H1 (cell line): ENCODE data around the gene PERCC1. TPM values are rescaled to one million over a fixed set of nuclear protein-coding genes. Genes with fewer than 3 reads are reported as not detected.

Experiments
- CTCF ChIA-PET: fragments of 300-600 bp; sonication (Branson Sonifier 250); formaldehyde crosslinking; loops from one replicate; lab custom pipeline; 2021; ENCODE audit not compliant: partially characterized antibody; lab: Charles Lee
- POLR2A ChIA-PET: fragments of 300-600 bp; sonication (Branson Sonifier 250); formaldehyde crosslinking; loops from one replicate; lab custom pipeline; 2021; ENCODE audit warnings: inconsistent platforms; ENCODE audit not compliant: partially characterized antibody; lab: Charles Lee
- DNase-seq, 2 experiments: peaks; one replicate each; pipeline versions ENCODE4 v3.0.0 to v3.0.0-alpha.2; 2010 to 2022; ENCODE audit warnings: low spot score in 2 of 2, low read depth in 1 of 2, mixed read lengths in 1 of 2
- FAIRE-seq: peaks from 2 replicates; lab custom pipeline; 2011; peaks lifted over from hg19 to GRCh38; lab: Jason Lieb, UNC
- H2AFZ ChIP-seq: 2 replicates; pipeline ENCODE4 v1.8.1; 2012; ENCODE audit warnings: low read length, inconsistent platforms
- H2AK5ac ChIP-seq: 2 replicates; pipeline ENCODE4 v1.6.1; 2013; ENCODE audit warnings: low read depth, low read length
- H2BK120ac ChIP-seq: replicated peaks from 2 replicates; pipeline ENCODE3; 2013; ENCODE audit warnings: low read depth, low read length, inconsistent platforms
- H2BK12ac ChIP-seq: 2 replicates; pipeline ENCODE4 v1.6.1; 2013; ENCODE audit warnings: low read depth, low read length
- H2BK15ac ChIP-seq: 2 replicates; pipeline ENCODE4 v1.6.1; 2013; ENCODE audit warnings: low read length
- H2BK20ac ChIP-seq: 2 replicates; pipeline ENCODE4 v1.6.1; 2013; ENCODE audit warnings: low read length
- H2BK5ac ChIP-seq: 2 replicates; pipeline ENCODE4 v1.6.1; 2013; ENCODE audit warnings: low read depth, low read length
- H3K14ac ChIP-seq: 2 replicates; pipeline ENCODE4 v1.6.1; 2013; ENCODE audit warnings: inconsistent platforms; ENCODE audit not compliant: insufficient read length
- H3K18ac ChIP-seq: 2 replicates; pipeline ENCODE4 v1.6.1; 2013; ENCODE audit warnings: low read length; ENCODE audit errors: extremely low read depth
- H3K23ac ChIP-seq: 2 replicates; pipeline ENCODE4 v1.6.1; 2013; ENCODE audit warnings: inconsistent platforms; ENCODE audit not compliant: insufficient read length
- H3K23me2 ChIP-seq: 2 replicates; pipeline ENCODE4 v1.6.1; 2013; ENCODE audit warnings: low read depth, low read length
- H3K27ac ChIP-seq: 2 replicates; pipeline ENCODE4 v1.6.1; 2011; ENCODE audit warnings: low read depth, low read length, inconsistent platforms
- H3K27me3 ChIP-seq, 4 experiments: replicated peaks in 1 of 4; 1 replicate in 1 of 4; 2 replicates in 3 of 4; pipeline versions ENCODE4 v1.6.1 to v1.8.1; 2011 to 2013; ENCODE audit warnings: low read length in 3 of 4, mild to moderate bottlenecking in 3 of 4, inconsistent platforms in 2 of 4, mixed read lengths in 2 of 4, moderate library complexity in 1 of 4; ENCODE audit not compliant: control insufficient read depth in 3 of 4, insufficient read depth in 3 of 4; ENCODE audit errors: extremely low read depth in 1 of 4
- H3K36me3 ChIP-seq, 4 experiments: 2 replicates each; pipeline versions ENCODE4 v1.6.1 to v1.8.1; 2011 to 2013; ENCODE audit warnings: mild to moderate bottlenecking in 4 of 4, low read length in 3 of 4, moderate library complexity in 2 of 4, control low read depth in 1 of 4, inconsistent platforms in 1 of 4; ENCODE audit not compliant: insufficient read depth in 4 of 4, control insufficient read depth in 2 of 4
- H3K4ac ChIP-seq: replicated peaks from 2 replicates; pipeline ENCODE3; 2013; ENCODE audit warnings: low read length, low read depth, mixed read lengths, inconsistent platforms; ENCODE audit not compliant: insufficient read length
- H3K4me1 ChIP-seq, 4 experiments: replicated peaks in 1 of 4; 1 replicate in 1 of 4; 2 replicates in 3 of 4; pipeline versions ENCODE4 v1.6.1 to v1.8.1; 2011 to 2013; ENCODE audit warnings: low read length in 3 of 4, inconsistent platforms in 2 of 4, mixed read lengths in 1 of 4; ENCODE audit not compliant: insufficient read depth in 4 of 4, control insufficient read depth in 3 of 4
- H3K4me2 ChIP-seq, 2 experiments: 2 replicates each; pipeline versions ENCODE4 v1.6.1 to v1.8.1; 2011 to 2013; ENCODE audit warnings: low read depth in 2 of 2, low read length in 2 of 2, control low read depth in 1 of 2, inconsistent platforms in 1 of 2, mild to moderate bottlenecking in 1 of 2; ENCODE audit not compliant: insufficient read depth in 1 of 2
- H3K4me3 ChIP-seq, 4 experiments: fragments of 200-600, 300-600 bp in 1 of 4; sonication (generic), shearing (Covaris generic), sonication (Bioruptor Twin) in 1 of 4; 2 replicates each; pipeline versions ENCODE4 v1.5.1 to v1.8.1; 2011 to 2016; ENCODE audit warnings: low read length in 4 of 4, low read depth in 3 of 4, control low read depth in 2 of 4, inconsistent platforms in 2 of 4, mild to moderate bottlenecking in 2 of 4, mixed read lengths in 1 of 4, moderate library complexity in 1 of 4; ENCODE audit not compliant: insufficient read depth in 2 of 4; ENCODE audit errors: extremely low read depth in 1 of 4
- H3K56ac ChIP-seq: replicated peaks from 2 replicates; pipeline ENCODE3; 2013; ENCODE audit warnings: low read depth, mild to moderate bottlenecking, mixed read lengths, low read length, inconsistent platforms; ENCODE audit not compliant: insufficient read length
- H3K79me1 ChIP-seq: 2 replicates; pipeline ENCODE4 v1.6.1; 2013; ENCODE audit warnings: low read depth, low read length, control low read depth
- H3K79me2 ChIP-seq, 2 experiments: 2 replicates each; pipeline versions ENCODE4 v1.6.1 to v1.8.1; 2012 to 2013; ENCODE audit warnings: low read length in 2 of 2, mild to moderate bottlenecking in 2 of 2, inconsistent platforms in 1 of 2; ENCODE audit not compliant: insufficient read depth in 2 of 2, control insufficient read depth in 1 of 2
- H3K9ac ChIP-seq, 4 experiments: replicated peaks in 1 of 4; 1 replicate in 1 of 4; 2 replicates in 3 of 4; pipeline versions ENCODE4 v1.6.1 to v1.8.1; 2011 to 2013; ENCODE audit warnings: low read depth in 3 of 4, low read length in 3 of 4, control low read depth in 2 of 4, mild to moderate bottlenecking in 2 of 4, moderate library complexity in 2 of 4, inconsistent platforms in 1 of 4; ENCODE audit errors: extremely low read depth in 1 of 4
- H3K9me3 ChIP-seq, 2 experiments: 2 replicates each; pipeline versions ENCODE4 v1.6.1 to v1.8.1; 2012 to 2013; ENCODE audit warnings: mild to moderate bottlenecking in 2 of 2, moderate library complexity in 2 of 2, control low read depth in 1 of 2, inconsistent platforms in 1 of 2, low read depth in 1 of 2, low read length in 1 of 2, mixed read lengths in 1 of 2; ENCODE audit not compliant: insufficient read depth in 2 of 2
- H4K20me1 ChIP-seq, 2 experiments: replicated peaks in 1 of 2; 2 replicates each; pipeline versions ENCODE3 to v1.8.1; 2011 to 2013; ENCODE audit warnings: inconsistent platforms in 2 of 2, low read length in 2 of 2, mild to moderate bottlenecking in 1 of 2; ENCODE audit not compliant: insufficient read depth in 2 of 2, control insufficient read depth in 1 of 2
- H4K5ac ChIP-seq: 2 replicates; pipeline ENCODE4 v1.6.1; 2013; ENCODE audit warnings: low read length, low read depth, mixed read lengths, inconsistent platforms; ENCODE audit not compliant: insufficient read length
- H4K8ac ChIP-seq: 2 replicates; pipeline ENCODE4 v1.8.0; 2013; ENCODE audit warnings: mild to moderate bottlenecking, moderate library complexity, low read length, inconsistent platforms; ENCODE audit not compliant: insufficient read depth; ENCODE audit errors: extremely low read depth
- H4K91ac ChIP-seq: replicated peaks from 2 replicates; pipeline ENCODE3; 2013; ENCODE audit warnings: low read length, mixed read lengths, inconsistent platforms; ENCODE audit not compliant: insufficient read length
- CHD2 ChIP-seq: IDR thresholded peaks from 2 replicates; pipeline ENCODE4 v1.6.1; 2012; ENCODE audit warnings: low read length, improper control_type of control experiment
- EZH2 ChIP-seq: fragments of 200-600 bp; sonication (generic); IDR thresholded peaks from 2 replicates; pipeline ENCODE4 v1.7.1; 2012; ENCODE audit warnings: low read depth, mild to moderate bottlenecking, moderate library complexity, low read length, inconsistent platforms; ENCODE audit not compliant: severe bottlenecking
- JUN ChIP-seq: IDR thresholded peaks from 2 replicates; pipeline ENCODE4 v1.6.1; 2011; ENCODE audit warnings: low read depth, mild to moderate bottlenecking, improper control_type of control experiment, low read length
- JUND ChIP-seq: IDR thresholded peaks from 2 replicates; pipeline ENCODE4 v1.6.1; 2011; ENCODE audit warnings: mild to moderate bottlenecking, improper control_type of control experiment, low read length
- KDM1A ChIP-seq: fragments of 200-600, 300-600 bp; sonication (generic); IDR thresholded peaks from 2 replicates; pipeline ENCODE4 v1.7.1; 2016; ENCODE audit warnings: mild to moderate bottlenecking, low read length, borderline replicate concordance
- MAFK ChIP-seq: IDR thresholded peaks from 2 replicates; pipeline ENCODE4 v1.6.1; 2012; ENCODE audit warnings: low read depth, mild to moderate bottlenecking, improper control_type of control experiment, low read length
- RAD21 ChIP-seq, 2 experiments: IDR thresholded peaks in 1 of 2; conservative IDR thresholded peaks in 1 of 2; 2 replicates each; pipeline ENCODE4 v1.6.1; 2011; ENCODE audit warnings: low read depth in 2 of 2, low read length in 2 of 2, improper control_type of control experiment in 1 of 2, inconsistent platforms in 1 of 2, mild to moderate bottlenecking in 1 of 2, moderate library complexity in 1 of 2
- RFX5 ChIP-seq: IDR thresholded peaks from 2 replicates; pipeline ENCODE4 v1.6.1; 2011; ENCODE audit warnings: low read depth, low read length, improper control_type of control experiment, borderline replicate concordance
- RXRA ChIP-seq: IDR thresholded peaks from 2 replicates; pipeline ENCODE4 v1.6.1; 2011; ENCODE audit warnings: low read depth, mild to moderate bottlenecking, low read length, moderate library complexity; ENCODE audit not compliant: insufficient read depth
- SP2 ChIP-seq: IDR thresholded peaks from 2 replicates; pipeline ENCODE4 v1.6.1; 2012; ENCODE audit warnings: mild to moderate bottlenecking, low read length, inconsistent platforms
- SP4 ChIP-seq: IDR thresholded peaks from 2 replicates; pipeline ENCODE4 v1.6.1; 2012; ENCODE audit warnings: low read length, inconsistent platforms
- SUZ12 ChIP-seq: fragments of 200-600 bp; sonication (generic); IDR thresholded peaks from 2 replicates; pipeline ENCODE4 v1.6.1; 2012; ENCODE audit warnings: mild to moderate bottlenecking, inconsistent platforms, low read length, moderate library complexity, mixed read lengths
- WGBS, 2 experiments: shearing (Covaris generic) in 1 of 2; methylation state at CpG; one replicate each; pipeline versions ENCODE4 v1.1.6 to v1.1.7; 2013 to 2015; ENCODE audit warnings: low lambda C conversion rate in 2 of 2, mixed read lengths in 2 of 2, inconsistent platforms in 1 of 2, low coverage in 1 of 2, missing lambda C conversion rate in 1 of 2; ENCODE audit not compliant: insufficient replicate concordance in 2 of 2, insufficient coverage in 1 of 2, insufficient read length in 1 of 2; ENCODE audit errors: extremely low coverage in 1 of 2, missing lambda C conversion rate in 1 of 2; 5-methylcytosine and 5-hydroxymethylcytosine counted together
- polyA plus RNA-seq, 7 experiments: library from polyadenylated mRNA; depleted of rRNA in 3 of 7; stranded (reverse) in 5 of 7; unstranded in 2 of 7; fragments of >200 nt in 5 of 7; fragments of 200-250 nt in 2 of 7; gene quantifications; 1 replicate in 5 of 7; 2 replicates in 1 of 7; 4 replicates in 1 of 7; pipeline versions ENCODE4 v1.2.1 to v1.2.3, GENCODE V29; 2011 to 2013; ENCODE audit warnings: missing spikeins in 2 of 7, mixed read lengths in 2 of 7
- total RNA-seq: library from RNA; stranded (reverse); fragmentation: NEBNext Ultra II Directional; extraction: Animal tissue kit (Norgen Biotek cat#: 25700); gene quantifications from 2 replicates; pipeline ENCODE4 v1.2.1, GENCODE V29; 2021

PERCC1 gene
- total and polyA plus RNA-seq, 2 of the 8 experiments (the other 6 are each of a cell fraction or from before 2014, with no cell fraction given): not detected

GRCh38 chr16:1460602-1461138 is 29.8 kb downstream of the PERCC1 start:
- no peak overlapping the region for H2BK5ac ChIP-seq
- no peak overlapping the region for H3K56ac ChIP-seq
- no peaks in the 10 kb centered on the region for H3K23me2 ChIP-seq
- H3K9me3 ChIP-seq: no peaks in the 10 kb centered on the region
- H2BK120ac ChIP-seq: no peak overlapping the region
- H3K4me3 ChIP-seq: no peak overlapping the region
- no peak overlapping the region for H3K23ac ChIP-seq
- ChIA-PET CTCF (no interaction called here), POLR2A (interaction anchor here (1.1 to 2.2 kb wide), 3 partner anchors 9 to 67 kb away, joined by 3 to 6 read pairs (median 3); no protein-coding TSS in a partner anchor)
- H3K27ac ChIP-seq: no peak overlapping the region
- WGBS, 2 experiments: 95% methylated on average over 29 of the region's 30 CpGs; no CpG with 5 or more reads in 1 of the 2 experiments
- H3K36me3 ChIP-seq: peaks cover 0 to 30% (median 6%) of the 10 kb centered on the region in 4 experiments; a peak in 6 of 8 replicates
- H3K18ac ChIP-seq: no peak overlapping the region
- FAIRE-seq (no peak), DNase-seq (no peak)
- H2AK5ac ChIP-seq: no peak overlapping the region
- no peak overlapping the region for H4K8ac ChIP-seq
- H3K4me1 ChIP-seq: no peaks in the 10 kb centered on the region
- no peak overlapping the region for H2BK12ac ChIP-seq
- H4K5ac ChIP-seq: no peak overlapping the region
- peaks cover 0 to 3% of the 10 kb centered on the region in 2 experiments; a peak in 1 of 4 replicates for H3K79me2 ChIP-seq
- H3K79me1 ChIP-seq: no peaks in the 10 kb centered on the region; the same call in none of the 2 replicates
- no peak overlapping the region for H2BK20ac ChIP-seq
- H3K9ac ChIP-seq: no peak overlapping the region
- H4K20me1 ChIP-seq: peaks cover 0 to 8% of the 10 kb centered on the region in 2 experiments
- H4K91ac ChIP-seq: no peak overlapping the region
- no peak overlapping the region for H2BK15ac ChIP-seq
- no peak overlapping the region for H3K14ac ChIP-seq
- TF ChIP-seq JUND (no peak), MAFK (no peak), CHD2 (no peak), JUN (no peak), RAD21 (IDR thresholded peaks at IDR 0.05 in 1 of 2, conservative IDR thresholded peaks at IDR 0.05 in 1 of 2; ENCODE audit: low read depth in 2 of 2, low read length in 2 of 2) (no peak), RFX5 (no peak), EZH2 (no peak), SUZ12 (no peak), KDM1A (no peak), SP2 (no peak), SP4 (no peak), RXRA (no peak)
- H3K4me2 ChIP-seq: no peak overlapping the region
- H3K4ac ChIP-seq: no peak overlapping the region
- H3K27me3 ChIP-seq: no peaks in the 10 kb centered on the region
- H2AFZ ChIP-seq: no peak overlapping the region
